GM12865 (cell line): Measurements from ENCODE around the gene TBC1D9B.

ENCODE experiments used
- DNase-seq: peaks from one replicate; pipeline ENCODE4 v3.0.0; 2010; ENCODE audit warnings: low read depth
- H3K4me3 ChIP-seq: 2 replicates; pipeline ENCODE4 v1.5.1; 2011; ENCODE audit warnings: mild to moderate bottlenecking, low read depth, low read length, control low read depth
- CTCF ChIP-seq: IDR thresholded peaks from 2 replicates; pipeline ENCODE4 v1.5.1; 2011; ENCODE audit warnings: low read length, control low read depth, low read depth, inconsistent platforms; ENCODE audit not compliant: insufficient read depth; ENCODE audit errors: missing control alignments

The TBC1D9B gene

GRCh38 chr5:179918742-179919486 lies 11.2 kb upstream of the TBC1D9B start:
- no peak for TF ChIP-seq CTCF
- no peak overlapping the region for H3K4me3 ChIP-seq
- no peak for DNase-seq

- no peak for TF ChIP-seq CTCF
- no peak for DNase-seq
- no peak overlapping the region for H3K4me3 ChIP-seq
These were observed 8.8 kb upstream of the TBC1D9B start for GRCh38 chr5:179916523-179916922.

GRCh38 chr5:179915406-179915935 lies 7.8 kb upstream of the TBC1D9B start:
- no peak for TF ChIP-seq CTCF
- H3K4me3 ChIP-seq = no peak overlapping the region
- no peak for DNase-seq

- no peak for TF ChIP-seq CTCF
- H3K4me3 ChIP-seq = no peak overlapping the region
- DNase-seq = peak; percentile 21
These were observed 6.5 kb upstream of the TBC1D9B start for GRCh38 chr5:179914032-179914755.

GRCh38 chr5:179913461-179913860 lies 5.8 kb upstream of the TBC1D9B start:
- H3K4me3 ChIP-seq = no peak overlapping the region
- TF ChIP-seq CTCF = no peak
- no peak for DNase-seq

- TF ChIP-seq CTCF = no peak
- DNase-seq = no peak
- H3K4me3 ChIP-seq = no peak overlapping the region
These were observed 5.3 kb upstream of the TBC1D9B start for GRCh38 chr5:179912951-179913350.
